HuH-7 (cell line): ENCODE data around the gene CCDC91.
"Not testable (repeated sequence)": the region's sequence is repeated elsewhere in the genome, so short reads cannot be mapped to it uniquely, and the experiment has no call there.

Source experiments
- DNase-seq: peaks from one replicate; pipeline ENCODE4 v3.0.0; 2011; ENCODE audit warnings: low spot score

Gene CCDC91

DNA sequence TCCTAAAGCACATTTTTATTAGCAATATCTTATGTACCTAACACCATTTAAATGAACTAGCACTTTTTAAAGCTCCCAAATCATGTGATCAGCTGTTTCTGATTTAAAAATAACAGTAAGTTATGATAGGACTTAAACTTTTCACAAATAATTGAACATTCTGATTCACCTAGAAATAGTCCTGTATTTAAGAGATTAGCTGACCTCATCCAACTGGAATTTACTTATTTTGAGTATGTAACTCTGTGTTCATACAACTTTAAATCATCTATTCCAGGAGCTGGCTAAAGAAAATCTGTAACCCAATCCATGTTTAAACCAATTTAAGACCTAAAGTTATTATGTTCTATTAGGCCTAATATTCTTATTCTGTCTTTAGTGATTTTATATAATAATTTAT lies 184.3 kb downstream of the CCDC91 start:
- no peak for DNase-seq

DNA sequence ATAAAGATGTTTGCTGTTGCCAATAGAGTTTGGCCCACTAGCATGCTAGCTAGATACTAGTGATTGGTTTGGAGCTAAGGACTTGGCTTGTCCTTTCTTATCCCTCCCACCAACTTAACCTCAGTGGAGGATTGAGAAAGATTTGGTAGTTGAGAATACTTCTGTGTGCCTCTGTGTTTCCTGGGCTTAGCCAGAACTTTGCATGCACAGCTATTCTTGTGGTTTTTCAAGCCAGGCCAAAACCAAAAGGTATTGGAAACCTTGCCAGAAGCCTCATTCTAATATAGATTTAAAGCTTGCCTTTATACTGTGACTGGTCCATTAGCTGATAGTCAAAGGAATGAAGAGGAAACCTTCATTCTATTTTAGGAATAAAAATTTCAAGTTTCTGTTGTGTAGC lies 188.5 kb downstream of the CCDC91 start:
- no peak for DNase-seq

DNA sequence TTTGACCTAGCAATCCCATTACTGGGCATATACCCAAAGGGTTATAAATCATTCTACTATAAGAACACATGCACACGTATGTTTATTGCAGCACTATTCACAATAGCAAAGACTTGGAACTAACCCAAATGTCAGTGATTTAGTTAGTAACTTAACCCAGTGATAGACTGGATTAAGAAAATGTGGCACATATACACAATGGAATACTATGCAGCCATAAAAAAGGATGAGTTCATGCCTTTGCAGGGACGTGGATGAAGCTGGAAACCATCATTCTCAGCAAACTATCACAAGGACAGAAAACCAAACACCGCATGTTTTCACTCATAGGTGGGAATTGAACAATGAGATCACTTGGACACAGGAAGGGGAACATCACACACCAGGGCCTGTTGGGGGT lies 189.5 kb downstream of the CCDC91 start:
- DNase-seq: not testable (repeated sequence)

DNA sequence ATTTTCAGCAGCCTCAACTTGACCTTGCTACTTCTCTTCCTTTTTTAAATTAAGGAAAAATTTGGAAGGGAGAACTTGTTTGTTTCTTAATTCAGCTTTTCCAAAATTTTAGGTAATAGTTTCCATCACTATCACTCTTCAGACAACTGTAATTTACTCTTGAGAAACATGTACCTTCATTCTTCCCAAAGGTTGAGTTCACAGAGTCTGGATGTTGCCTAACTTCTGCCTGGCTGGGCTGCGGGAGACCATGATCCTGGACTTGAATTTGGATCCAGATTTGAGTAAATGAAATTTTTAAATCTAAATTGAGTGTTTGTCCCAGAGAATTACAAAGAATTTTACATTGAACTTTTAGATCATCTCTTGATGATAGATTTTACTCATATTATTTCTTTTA lies 193.1 kb downstream of the CCDC91 start:
- DNase-seq: no peak

DNA sequence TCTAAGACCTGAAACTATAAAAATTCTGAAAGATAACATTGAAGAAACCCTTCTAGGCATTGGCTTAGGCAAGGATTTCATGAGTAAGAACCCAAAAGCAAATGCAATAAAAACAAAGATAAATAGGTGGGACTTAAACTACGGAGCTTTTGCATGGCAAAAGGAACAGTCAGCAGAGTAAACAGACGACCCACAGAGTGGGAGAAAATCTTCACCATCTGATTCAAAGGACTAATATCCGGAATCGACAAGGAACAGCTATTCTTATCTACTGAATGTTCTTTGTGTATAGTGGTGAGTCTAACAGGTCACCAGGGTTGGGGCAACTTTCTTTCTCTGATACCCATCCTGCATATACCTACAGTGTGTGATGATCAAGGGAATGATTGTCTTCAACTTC lies 198.6 kb downstream of the CCDC91 start:
- DNase-seq: no peak

DNA sequence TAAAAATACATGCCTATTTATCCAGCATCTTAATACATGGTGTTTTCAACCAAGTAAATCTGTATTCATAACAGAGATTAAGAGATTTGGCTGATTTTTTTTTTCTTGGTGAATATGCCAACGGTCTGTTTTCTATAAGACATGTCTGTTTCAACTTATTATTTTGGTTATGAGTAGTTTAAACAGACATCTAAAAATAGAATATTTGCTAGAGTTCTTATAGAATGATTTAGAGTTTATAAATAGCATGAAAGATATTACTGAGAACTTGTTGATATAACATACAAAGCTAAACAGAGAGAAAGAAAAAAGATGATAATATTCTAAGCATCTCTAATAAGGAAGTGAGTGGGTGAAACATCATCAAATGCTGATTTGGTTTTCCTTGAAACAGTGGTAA lies 199.9 kb downstream of the CCDC91 start:
- DNase-seq: no peak

DNA sequence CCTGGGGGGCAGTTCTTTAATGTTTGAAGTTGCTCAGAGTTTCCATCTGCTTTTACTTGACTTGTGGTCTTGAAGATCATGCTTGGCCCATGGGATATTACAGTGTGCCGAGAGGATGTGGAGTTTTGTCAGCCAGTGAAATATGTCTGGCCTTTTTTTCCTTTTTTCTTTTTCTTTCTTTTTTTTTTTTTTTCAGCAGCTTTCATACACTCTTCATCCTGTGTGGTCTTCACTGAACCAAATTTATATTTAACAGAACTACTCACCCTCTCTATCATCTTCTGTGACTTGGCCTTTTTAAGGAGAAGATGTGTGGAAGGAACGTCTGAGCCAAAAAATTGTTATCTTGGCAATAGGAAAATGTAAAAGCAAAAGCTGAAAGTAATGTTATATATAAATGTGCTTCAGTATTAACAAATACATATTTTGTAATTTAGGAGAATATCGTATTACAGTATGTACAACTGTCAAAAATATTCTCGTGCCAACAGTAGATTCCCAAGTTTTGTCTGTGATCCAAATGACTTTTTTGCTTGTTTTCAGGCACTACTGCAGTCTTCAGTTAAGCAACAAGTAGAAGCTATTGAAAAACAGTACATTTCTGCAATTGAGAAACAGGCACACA lies 200.6 kb downstream of the CCDC91 start:
- no peak for DNase-seq

DNA sequence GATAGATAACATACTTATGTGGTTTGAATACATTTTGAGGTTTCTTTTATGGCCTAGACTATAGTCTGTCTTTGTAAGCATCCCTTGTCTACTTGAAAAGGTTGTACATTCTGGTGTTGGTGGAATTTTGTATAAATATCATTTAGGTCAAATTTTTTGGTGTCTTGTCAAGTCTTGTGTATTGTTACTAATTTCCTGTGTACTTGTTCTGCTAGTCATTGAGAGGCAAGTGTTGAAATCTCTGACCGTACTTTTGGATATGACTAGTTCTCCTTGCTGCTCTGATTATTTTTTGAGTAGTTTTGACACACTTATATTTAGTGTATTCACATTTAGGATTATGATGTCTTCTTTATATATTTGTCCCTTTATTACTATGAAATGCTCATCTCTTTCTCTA lies 219.6 kb downstream of the CCDC91 start:
- DNase-seq: no peak

DNA sequence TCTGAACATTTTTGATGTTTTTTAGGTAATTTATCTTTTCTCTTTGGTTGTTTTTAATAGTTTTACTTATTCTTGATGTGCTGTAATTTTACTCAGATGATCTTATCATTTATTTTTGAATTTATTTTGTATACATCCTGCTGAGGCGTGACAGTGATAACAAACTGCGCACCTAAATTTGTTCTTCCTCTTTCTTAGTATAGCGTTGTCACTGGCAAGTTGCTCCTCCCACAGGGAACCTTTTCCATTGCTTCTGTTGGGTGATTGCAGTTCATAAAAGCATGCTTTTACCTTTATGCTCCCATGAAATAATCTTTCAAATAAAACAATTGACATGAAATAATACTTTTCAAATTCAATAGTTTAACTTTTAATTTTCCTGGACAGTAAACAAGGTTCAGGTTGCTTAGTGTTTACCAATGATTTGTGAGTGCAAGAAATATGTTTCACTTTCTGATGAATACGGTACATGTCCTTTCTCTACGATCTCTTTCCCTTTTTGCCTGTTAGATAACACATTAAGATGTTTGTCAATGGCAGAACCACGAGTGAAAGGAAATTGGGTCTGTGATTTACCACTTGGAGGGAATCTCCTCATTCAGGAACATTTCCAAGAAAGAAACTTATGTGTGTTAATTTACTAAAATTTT lies 223.3 kb downstream of the CCDC91 start:
- DNase-seq: no peak

DNA sequence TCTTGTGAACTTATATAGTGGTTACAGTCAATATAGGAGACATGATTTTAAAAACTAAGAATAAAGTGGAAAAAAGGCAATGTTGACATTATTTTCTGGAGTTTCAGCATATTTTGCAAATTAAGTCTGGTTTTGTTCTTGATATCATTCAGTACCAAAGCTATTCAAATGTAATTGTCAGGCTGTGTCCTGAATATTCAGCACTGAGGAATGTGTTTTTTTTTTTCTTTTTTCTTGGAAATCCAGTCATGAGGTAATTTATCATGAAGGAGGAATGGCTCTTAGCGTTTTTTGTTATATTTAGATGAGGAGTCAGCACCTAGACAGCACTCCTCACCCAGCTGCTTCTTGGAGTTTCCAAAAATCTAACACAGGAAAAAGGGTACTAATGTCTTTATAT lies 225.5 kb downstream of the CCDC91 start:
- no peak for DNase-seq

DNA sequence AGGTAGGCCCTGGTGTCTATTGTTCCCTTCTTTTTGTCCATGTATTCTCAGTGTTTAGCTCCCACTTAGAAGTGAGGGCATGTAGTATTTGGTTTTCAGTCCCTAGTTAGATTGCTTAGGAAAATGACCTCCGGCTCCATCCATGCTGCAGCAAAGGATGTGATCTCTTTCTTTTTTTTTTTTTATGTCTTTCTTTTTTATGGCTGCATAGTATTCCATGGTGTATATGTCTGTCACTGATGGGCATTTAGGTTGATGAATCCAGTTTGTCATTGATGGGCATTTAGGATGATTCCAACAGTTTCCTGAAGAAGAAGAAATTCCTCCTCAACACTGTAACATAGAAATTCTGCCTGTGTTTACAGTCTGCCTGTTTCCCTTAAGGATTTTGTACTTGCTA lies 231.1 kb downstream of the CCDC91 start:
- no peak for DNase-seq

DNA sequence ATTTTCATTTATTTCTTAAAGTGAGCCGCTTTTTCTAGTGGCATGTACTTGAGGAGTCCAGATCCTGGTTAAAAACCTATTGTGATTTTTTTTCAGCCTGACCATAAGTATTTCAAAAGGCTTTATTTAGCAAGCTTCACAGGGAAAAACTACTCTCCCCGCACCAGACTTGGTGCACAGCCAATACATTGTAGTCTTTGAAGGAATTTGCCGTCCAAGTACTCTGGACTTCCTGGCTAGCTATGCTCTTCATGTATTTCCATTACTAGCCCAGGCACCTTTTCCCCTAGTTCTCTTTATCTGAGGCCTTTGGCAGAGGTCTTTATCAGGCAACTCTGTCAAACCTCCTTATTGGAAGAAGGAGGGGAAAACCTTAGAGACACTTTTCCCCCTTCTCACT lies 234.7 kb downstream of the CCDC91 start:
- no peak for DNase-seq

DNA sequence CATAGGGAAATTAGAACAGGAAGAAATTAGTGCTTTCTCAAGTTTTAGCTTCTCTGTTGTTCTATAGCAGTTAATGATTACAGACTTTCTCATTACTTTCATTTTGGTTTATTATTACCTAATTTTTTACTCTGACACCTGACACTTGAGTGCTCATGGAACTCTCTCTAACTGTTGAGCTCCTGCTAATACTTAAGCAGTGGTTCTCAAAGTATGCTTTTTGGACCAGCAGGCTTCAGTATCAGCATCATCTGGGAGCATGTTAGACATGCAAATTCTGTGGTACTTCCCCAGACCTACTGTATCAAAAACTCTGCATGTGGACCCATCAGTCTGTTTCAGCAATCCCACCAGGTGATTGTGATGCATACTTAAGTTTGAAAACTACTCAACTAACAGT lies 235.3 kb downstream of the CCDC91 start:
- DNase-seq: no peak

DNA sequence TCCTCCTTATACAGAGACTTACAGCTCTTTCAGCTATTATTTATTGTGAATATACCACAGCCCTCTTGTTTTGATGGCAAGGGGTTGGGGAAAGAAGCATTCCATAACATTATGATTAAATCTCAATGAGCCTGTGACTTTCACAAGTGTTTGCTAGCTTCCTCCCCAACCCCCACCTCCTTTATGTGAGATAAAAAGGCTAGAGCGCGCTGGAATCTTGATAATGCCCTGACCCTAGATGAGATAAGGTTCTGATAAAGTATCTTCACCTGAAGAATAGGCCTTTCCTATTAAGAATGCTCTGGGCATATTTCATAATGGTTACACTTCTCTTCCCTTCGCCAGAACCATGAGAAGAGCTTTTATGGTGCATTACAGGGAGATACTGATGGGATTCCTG lies 236.8 kb downstream of the CCDC91 start:
- DNase-seq: no peak

DNA sequence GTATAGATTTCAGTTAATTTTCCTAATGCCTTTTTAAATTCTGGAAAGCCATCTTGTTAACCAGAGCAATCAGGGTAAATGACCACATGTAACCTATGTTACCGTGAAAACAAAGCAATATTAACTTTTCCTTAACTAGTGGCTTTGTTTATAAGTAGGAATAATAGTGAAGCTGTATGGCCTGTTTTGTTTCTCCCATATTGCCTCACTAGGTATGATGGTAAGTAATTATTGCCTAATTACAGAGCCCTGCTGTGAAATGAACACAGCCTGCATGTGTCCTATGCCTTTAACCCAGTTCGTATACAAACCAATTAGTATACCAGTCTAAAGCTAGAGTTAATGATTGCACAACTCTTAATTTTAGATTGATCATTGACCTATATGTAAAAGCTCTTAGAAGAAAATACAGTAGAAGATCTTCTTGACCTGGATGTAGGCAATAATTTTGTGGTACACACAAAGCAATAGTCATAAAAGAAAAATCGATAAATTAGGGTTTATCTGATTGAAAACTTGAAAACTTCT lies 249.9 kb downstream of the CCDC91 start:
- no peak for DNase-seq

DNA sequence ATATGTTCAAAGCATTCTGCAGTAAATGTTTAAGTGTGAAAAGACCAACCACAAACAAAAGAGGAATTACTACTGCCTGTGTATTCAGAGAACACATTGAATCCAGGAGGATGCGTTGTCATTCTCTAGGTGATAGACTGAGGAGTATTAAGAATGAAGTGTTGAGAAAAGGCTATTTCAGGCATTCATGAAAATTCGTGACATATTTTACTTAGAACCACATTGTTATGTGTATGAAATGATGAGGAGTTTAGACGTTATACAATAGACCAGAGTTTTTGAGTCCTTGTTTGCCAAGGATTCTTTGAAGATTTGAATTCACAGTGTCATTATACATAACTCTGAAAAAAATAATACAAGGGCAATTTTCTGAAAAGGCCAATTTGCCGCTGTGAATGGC lies 251.8 kb downstream of the CCDC91 start:
- DNase-seq: no peak

DNA sequence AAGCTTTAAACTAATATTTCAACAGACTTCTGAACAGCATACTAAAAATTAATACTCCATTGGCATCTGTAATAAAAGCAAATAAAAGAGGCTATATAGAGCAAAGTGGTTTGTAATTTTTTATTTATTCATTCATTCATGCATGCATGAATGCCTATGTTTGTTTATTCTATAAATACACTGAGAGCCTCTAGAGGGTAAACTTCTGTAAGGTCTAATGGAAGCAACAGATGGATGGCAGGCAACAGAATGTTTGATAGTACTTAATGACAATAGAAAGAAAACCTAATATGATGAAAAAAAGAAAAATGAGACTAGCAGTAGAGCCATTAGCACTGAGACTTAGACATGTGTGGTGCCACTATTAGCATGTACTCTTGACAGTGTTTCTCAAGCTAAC lies 253.1 kb downstream of the CCDC91 start:
- no peak for DNase-seq

DNA sequence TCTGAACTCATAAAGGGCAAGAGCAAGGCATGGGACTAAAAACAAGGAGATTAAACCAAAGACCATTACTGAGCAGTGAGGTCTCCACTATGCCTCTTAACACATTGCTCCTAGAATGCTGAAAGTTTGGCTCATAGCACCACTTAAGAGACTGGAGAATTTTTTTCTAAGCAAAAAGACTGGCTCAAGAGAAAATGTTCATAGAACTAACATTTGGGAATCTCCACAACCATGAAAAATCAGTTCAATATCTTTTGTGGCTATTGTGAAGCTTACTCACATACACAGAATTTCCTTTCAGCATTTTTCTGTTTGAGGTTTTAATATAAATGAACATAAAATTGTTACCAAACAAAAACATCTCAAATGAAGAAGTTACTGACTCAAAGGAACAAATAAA lies 255.8 kb downstream of the CCDC91 start:
- DNase-seq: no peak

DNA sequence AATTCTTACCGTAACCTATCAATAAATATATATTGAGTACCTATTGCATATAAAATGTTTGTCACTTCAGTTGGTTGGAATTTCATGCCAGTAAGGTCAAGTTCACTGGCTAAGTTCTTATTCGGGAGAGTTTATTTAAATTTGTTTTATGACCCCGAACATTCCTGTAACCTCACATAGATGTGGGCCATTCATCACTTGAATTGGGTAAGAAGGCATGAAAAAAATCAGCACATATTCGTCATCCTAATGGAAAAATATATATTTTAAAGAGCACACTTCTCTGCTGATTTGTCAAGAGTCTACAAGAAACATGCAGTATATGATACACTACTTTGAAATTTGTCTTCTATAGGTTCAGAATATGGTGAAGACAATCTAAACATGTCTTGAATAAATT lies 263.4 kb downstream of the CCDC91 start:
- DNase-seq: no peak

DNA sequence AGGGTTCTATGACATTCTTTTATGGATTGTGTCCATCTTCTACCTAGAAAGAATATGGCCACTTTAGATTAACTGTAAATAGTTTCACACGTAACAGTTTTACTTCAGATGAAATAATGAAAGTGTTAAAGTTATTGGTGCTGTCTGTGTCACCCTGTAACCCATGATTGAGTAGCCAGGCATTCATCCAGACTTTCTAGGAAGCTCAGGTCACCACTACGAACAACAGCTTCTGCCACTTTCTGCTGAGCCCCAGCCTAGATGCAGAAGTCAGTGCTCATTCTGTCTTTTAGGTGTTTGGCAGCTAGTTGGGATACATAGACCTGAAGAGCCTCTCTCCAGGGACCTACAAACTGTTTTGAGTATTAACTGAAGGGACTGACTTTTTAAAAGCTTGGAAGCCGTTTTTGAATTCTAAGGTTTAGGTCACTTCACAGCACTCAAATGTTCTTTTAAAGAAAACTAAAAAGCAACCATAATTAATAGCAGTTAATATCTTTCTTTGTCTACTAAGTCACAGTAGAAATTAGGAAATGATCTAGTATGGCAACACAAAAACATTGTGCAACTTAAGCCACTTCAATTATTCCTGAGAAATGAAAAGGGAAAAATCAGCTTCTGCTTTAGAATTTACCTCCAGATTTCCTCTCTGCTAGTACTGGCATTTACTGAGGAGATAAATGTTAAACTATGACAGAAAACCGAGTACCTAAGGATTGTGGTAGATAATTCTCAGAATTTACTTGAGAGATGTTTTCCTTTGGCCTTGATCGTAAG lies 266.9 kb downstream of the CCDC91 start:
- no peak for DNase-seq

DNA sequence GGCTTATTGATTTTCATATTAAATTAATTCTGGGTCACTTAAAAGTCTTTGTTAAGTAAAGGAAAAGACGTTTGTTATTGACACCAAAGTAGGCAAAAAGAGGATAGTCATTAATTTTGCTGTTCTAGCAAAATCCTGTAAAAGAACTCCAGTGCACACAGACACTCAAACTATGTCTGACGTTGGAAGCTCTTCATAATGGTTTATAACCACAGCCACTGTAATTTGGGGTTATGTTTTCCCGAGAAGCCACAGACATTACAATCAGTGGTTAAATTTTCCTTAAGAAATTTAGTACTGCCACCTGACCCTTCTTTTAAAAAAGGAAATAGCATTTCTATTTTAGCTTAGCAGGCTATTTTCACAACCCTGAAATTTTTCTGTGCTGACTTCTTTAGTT lies 267.5 kb downstream of the CCDC91 start:
- no peak for DNase-seq

DNA sequence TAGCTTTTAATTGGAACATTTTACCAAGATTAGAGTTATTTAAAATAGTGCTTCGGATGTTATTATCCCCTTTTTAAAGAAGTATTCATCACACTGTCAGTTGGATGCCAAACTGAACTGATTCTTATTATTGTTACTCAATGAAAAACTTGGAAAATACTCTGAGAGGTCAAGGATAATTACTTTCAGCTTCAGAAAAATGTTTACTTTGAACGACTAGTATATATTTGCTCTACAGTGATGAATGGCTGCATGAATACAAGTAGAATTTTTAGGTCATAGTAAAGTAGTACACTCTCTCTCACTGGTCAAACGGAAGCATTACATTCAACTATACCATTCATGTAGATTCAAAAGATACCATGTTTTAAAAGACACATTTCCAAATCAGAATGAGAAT lies 269.2 kb downstream of the CCDC91 start:
- DNase-seq: no peak

DNA sequence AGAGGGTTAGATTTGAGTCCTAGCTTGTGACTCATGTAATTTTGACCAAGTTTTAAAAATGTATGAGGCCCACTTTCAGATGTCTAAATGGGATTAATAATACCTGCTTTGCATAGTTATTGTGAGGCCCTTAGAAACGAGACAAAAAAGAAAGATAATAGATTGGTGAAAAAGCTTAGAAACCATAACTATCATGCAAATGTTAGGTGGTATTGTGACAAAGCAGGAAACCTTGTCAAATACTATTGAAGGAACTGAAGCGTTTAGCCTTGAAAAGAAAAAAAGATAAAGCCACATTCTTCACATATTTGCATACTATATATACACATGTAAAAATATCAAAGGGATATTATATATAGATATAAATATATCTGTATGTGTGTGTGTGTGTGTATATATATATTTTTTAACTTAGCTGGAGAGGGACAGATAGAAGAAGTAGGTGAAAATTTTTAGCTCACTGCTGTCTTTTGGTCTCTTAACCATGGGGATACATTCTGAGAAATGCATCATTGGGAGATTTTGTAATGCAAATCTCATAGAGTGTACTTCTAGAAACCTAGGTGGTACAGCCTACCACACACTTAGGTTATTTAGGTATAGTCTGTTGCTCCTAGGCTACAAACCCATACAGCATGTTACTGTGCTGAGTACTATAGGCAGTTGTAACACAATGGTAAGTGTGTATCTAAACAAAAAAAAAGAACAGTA lies 270.3 kb downstream of the CCDC91 start:
- DNase-seq: no peak
